Cortex of kidney (tissue), 1 donor: ENCODE measurements around the gene CXXC5.
"Not testable (repeated sequence)": the region's sequence is repeated elsewhere in the genome, so short reads cannot be mapped to it uniquely, and the experiment has no call there.

Experiments used
- DNase-seq: peaks from one replicate; lab custom pipeline; 2025; lab: John Stamatoyannopoulos, UW

Gene CXXC5

GRCh38 chr5:139712412-139712811 lies 64.3 kb downstream of the CXXC5 start:
- DNase-seq = no peak

GRCh38 chr5:139713898-139714297 lies 65.7 kb downstream of the CXXC5 start:
- DNase-seq = not testable (repeated sequence)

DNA sequence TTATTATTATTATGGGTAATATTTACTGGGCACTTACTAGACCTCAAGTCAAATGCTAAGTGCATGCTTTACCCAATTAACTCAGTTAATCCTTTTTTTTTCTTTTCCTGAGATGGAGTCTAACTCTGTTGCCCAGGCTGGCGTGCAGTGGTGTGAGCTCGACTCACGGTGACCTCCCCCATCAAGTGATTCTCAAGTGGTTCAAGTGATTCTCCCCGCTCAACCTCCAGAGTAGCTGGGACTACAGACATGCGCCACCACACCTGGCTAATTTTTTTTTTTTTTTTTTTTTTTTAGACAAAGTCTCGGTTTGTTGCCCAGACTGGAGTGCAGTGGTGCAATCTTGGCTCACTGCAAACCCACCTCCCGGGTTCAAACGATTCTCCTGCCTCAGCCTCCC lies 69.1 kb downstream of the CXXC5 start:
- no peak for DNase-seq

GRCh38 chr5:139718403-139718802 lies 70.3 kb downstream of the CXXC5 start:
- DNase-seq = not testable (repeated sequence)

- DNase-seq = not testable (repeated sequence)
These were observed 71.8 kb downstream of the CXXC5 start for GRCh38 chr5:139719970-139720369.

- DNase-seq = no peak
These were observed 75.9 kb downstream of the CXXC5 start for GRCh38 chr5:139723986-139724587.

GRCh38 chr5:139725073-139725830 lies 77.1 kb downstream of the CXXC5 start:
- no peak for DNase-seq

DNA sequence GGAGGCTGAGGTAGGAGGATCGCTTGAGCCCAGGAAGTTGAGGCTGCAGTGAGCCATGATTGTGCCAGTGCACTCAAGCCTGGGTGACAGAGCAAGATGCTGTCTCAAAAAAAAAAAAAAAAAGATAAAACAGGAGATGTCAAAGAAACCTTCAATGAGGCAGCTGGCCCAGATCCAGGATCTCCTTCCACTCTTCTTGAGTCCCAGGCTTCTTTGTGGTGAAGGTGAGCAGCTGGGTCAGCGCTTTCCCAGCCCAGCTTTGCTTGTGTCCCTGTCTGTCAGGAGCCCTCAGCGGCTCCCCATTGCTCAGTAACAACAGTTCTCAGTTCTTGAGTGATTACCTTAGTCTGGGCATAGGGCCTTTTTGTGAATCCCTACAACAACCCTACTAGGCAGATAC lies 78.1 kb downstream of the CXXC5 start:
- DNase-seq = no peak

DNA sequence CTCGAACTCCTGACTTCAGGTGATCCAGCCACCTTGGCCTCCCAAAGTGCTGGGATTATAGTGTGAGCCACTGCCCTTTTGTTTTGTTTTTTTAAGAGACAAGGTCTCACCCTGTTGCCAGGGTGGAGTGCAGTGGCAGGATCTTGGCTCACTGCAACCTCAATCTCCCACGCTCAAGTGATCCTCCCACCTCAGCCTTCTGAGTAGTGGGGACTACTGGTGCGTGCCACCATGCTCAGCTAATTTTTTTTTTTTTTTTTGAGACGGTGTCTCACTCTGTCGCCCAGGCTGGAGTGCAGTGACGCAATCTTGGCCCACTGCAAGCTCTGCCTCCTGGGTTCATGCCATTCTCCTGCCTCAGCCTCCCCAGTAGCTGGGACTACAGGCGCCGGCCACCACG lies 79.5 kb downstream of the CXXC5 start:
- not testable (repeated sequence) for DNase-seq

DNA sequence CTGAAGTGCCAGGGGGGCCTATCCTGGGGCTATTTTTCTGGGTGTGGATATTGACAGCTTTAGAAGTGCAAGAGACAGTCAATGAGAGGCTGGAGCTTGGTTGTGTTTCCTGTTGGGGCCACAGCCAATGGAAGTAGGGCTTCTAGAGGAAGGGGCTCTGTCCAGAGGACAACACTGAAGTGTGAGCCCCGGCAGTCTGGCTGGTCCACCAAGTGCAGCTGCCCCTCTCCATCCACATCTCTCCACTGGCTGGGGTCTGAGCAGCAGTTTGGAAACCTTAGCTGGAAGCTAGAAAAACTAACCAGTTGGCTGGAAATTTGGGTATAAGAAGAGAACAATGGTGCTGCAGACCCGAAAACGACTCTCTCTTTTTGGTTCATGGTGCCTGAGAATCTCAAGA lies 83.1 kb downstream of the CXXC5 start:
- no peak for DNase-seq

- DNase-seq = no peak
These were observed 83.9 kb downstream of the CXXC5 start for GRCh38 chr5:139732019-139732418.

GRCh38 chr5:139733010-139733688 lies 85.0 kb downstream of the CXXC5 start:
- no peak for DNase-seq
